B cell (primary cell): ENCODE measurements around the gene ADH7. TPM values are rescaled to one million over a fixed set of nuclear protein-coding genes. Genes with fewer than 3 reads are reported as not detected.

ENCODE experiments used
- ATAC-seq: fragments of 200-7000 bp; cut with Tn5 transposase; one replicate; pipeline ENCODE4 v1.10.0; 2021; ENCODE audit warnings: low read depth, mild to moderate bottlenecking, moderate number of reproducible peaks, moderate library complexity
- CTCF ChIA-PET: fragments of 350-600 bp; sonication (Branson Sonifier 250); formaldehyde crosslinking; loops from one replicate; lab custom pipeline; 2021; ENCODE audit warnings: antibody characterized with exemption, inconsistent platforms; lab: Charles Lee
- POLR2A ChIA-PET: fragments of 350-600 bp; sonication (Branson Sonifier 250); formaldehyde crosslinking; loops from one replicate; lab custom pipeline; 2021; ENCODE audit warnings: antibody characterized with exemption; lab: Charles Lee
- DNase-seq: peaks from one replicate; pipeline ENCODE4 v3.0.0; 2013
- H2AFZ ChIP-seq: 2 replicates; pipeline ENCODE4 v1.6.1; 2012; ENCODE audit warnings: mild to moderate bottlenecking, low read depth, low read length; ENCODE audit not compliant: insufficient read depth, poor library complexity, severe bottlenecking
- H3K27ac ChIP-seq, 2 donors: 1 replicate in 1 of 2; 2 replicates in 1 of 2; pipeline ENCODE4 v1.5.1; 2012 to 2013; ENCODE audit warnings: low read length in 2 of 2, mild to moderate bottlenecking in 2 of 2, moderate library complexity in 1 of 2
- H3K27me3 ChIP-seq, 4 experiments: fragments of 200-600 bp in 1 of 4; sonication (generic) in 1 of 4; replicated peaks in 1 of 4; 1 replicate in 2 of 4; 2 replicates in 2 of 4; pipeline versions ENCODE4 v1.6.1 to v1.7.0; 2013 to 2016; ENCODE audit warnings: low read length in 3 of 4, mild to moderate bottlenecking in 2 of 4, mixed read lengths in 1 of 4, moderate library complexity in 1 of 4; ENCODE audit not compliant: insufficient read depth in 4 of 4, control insufficient read depth in 3 of 4; ENCODE audit errors: control extremely low read depth in 1 of 4
- H3K36me3 ChIP-seq, 2 experiments: replicated peaks in 1 of 2; 1 replicate in 1 of 2; 2 replicates in 1 of 2; pipeline versions ENCODE4 v1.6.1 to v1.7.1; 2013; ENCODE audit warnings: low read length in 1 of 2; ENCODE audit not compliant: insufficient read depth in 2 of 2, control insufficient read depth in 1 of 2; ENCODE audit errors: control extremely low read depth in 1 of 2, extremely low read depth in 1 of 2
- H3K4me1 ChIP-seq, 2 donors: fragments of 200-600 bp in 1 of 2; sonication (generic) in 1 of 2; 1 replicate in 1 of 2; 2 replicates in 1 of 2; pipeline versions ENCODE4 v1.5.1 to v1.6.1; 2013 to 2017; ENCODE audit warnings: low read length in 2 of 2; ENCODE audit not compliant: control insufficient read depth in 2 of 2, insufficient read depth in 2 of 2
- H3K4me2 ChIP-seq: replicated peaks from 2 replicates; pipeline ENCODE3; 2012; ENCODE audit warnings: mild to moderate bottlenecking, low read depth, low read length; ENCODE audit not compliant: poor library complexity, severe bottlenecking
- H3K4me3 ChIP-seq, 5 experiments: fragments of 200-600 bp in 1 of 5; sonication (generic) in 1 of 5; 1 replicate in 3 of 5; 2 replicates in 2 of 5; pipeline versions ENCODE4 v1.5.1 to v1.7.0; 2011 to 2016; ENCODE audit warnings: low read length in 4 of 5, mild to moderate bottlenecking in 4 of 5, low read depth in 2 of 5, control low read depth in 1 of 5, moderate library complexity in 1 of 5; ENCODE audit not compliant: insufficient read depth in 1 of 5; ENCODE audit errors: control extremely low read depth in 1 of 5, extremely low read depth in 1 of 5
- H3K79me2 ChIP-seq: fragments of 200-600 bp; sonication (generic); one replicate; pipeline ENCODE4 v1.6.0; 2016; ENCODE audit warnings: low read length; ENCODE audit not compliant: control insufficient read depth, insufficient read depth
- H3K9ac ChIP-seq: fragments of 200-600 bp; sonication (generic); 2 replicates; pipeline ENCODE4 v1.6.1; 2017; ENCODE audit warnings: mild to moderate bottlenecking, low read length, moderate library complexity
- H3K9me3 ChIP-seq, 3 donors: one replicate each; pipeline versions ENCODE4 v1.6.1 to v1.7.1; 2013; ENCODE audit warnings: low read length in 2 of 3; ENCODE audit not compliant: control insufficient read depth in 2 of 3, insufficient read depth in 1 of 3; ENCODE audit errors: control extremely low read depth in 1 of 3
- H4K20me1 ChIP-seq: 2 replicates; pipeline ENCODE4 v1.6.0; 2012; ENCODE audit warnings: mild to moderate bottlenecking, low read length; ENCODE audit not compliant: insufficient read depth, control insufficient read depth, poor library complexity, severe bottlenecking
- H3K27ac Mint-ChIP-seq: one replicate; pipeline ENCODE4 v1.8.0; 2021; ENCODE audit warnings: mixed read lengths
- H3K27me3 Mint-ChIP-seq: one replicate; pipeline ENCODE4 v1.8.0; 2021; ENCODE audit warnings: mixed read lengths
- H3K4me1 Mint-ChIP-seq: one replicate; pipeline ENCODE4 v1.8.0; 2021; ENCODE audit warnings: mixed read lengths
- H3K4me3 Mint-ChIP-seq: one replicate; pipeline ENCODE4 v1.8.0; 2021; ENCODE audit warnings: mixed read lengths
- H3K9me3 Mint-ChIP-seq: one replicate; pipeline ENCODE4 v1.8.0; 2022; ENCODE audit warnings: mixed read lengths; ENCODE audit not compliant: insufficient read depth
- EZH2 ChIP-seq: IDR thresholded peaks from 2 replicates; pipeline ENCODE4 v1.6.1; 2012; ENCODE audit warnings: borderline replicate concordance, low read depth, mild to moderate bottlenecking, moderate library complexity, low read length; ENCODE audit not compliant: insufficient read depth, poor library complexity, severe bottlenecking
- WGBS: methylation state at CpG from one replicate; pipeline ENCODE4 v1.1.5; 2013; ENCODE audit warnings: missing lambda C conversion rate; ENCODE audit not compliant: insufficient coverage; 5-methylcytosine and 5-hydroxymethylcytosine counted together
- intact Hi-C: fragments of 100-400 bp; cut with micrococcal nuclease; formaldehyde crosslinking; loops from one replicate; pipeline ENCODE4 v1.10.0; 2022
- polyA plus RNA-seq: library from polyadenylated mRNA; depleted of rRNA; stranded (reverse); fragments of >200 nt; gene quantifications from 2 replicates; pipeline ENCODE4 v1.2.3, GENCODE V29; 2012
- total RNA-seq, 2 donors: library from RNA; stranded (reverse); fragments of 120-200 nt in 1 of 2; gene quantifications; 1 replicate in 1 of 2; 2 replicates in 1 of 2; pipeline versions ENCODE4 v1.2.3 to v1.2.4, GENCODE V29; 2013 to 2022
- TF ChIP-seq, protein P1 (sequence below): fragments of 200-600 bp; IDR thresholded peaks from one replicate; pipeline ENCODE4 v1.8.0; 2022; ENCODE audit warnings: antibody characterized with exemption, mild to moderate bottlenecking

The ADH7 gene
- total and polyA plus RNA-seq, 2 donors (not counting 1 experiment from before 2014, with no cell fraction given): not detected

DNA sequence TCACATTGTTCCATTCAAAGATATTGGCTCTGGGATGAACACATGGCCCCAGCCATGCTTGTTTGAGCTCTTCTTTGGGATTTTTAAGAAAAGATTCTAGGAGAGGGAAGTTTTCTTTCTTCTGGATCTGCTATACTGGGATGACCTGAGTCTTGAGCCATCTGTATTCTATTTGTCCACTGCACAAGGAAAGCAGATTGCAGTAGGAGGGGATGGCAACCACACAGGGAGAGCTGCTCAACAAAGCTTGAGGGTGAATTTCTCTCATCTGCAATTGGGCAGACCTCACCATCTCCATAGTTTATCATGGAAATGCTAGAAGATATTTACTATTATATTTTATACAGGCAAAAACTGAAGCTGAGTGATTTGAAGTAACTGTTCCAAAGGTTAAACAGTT lies 34.3 kb downstream of the ADH7 start:
- no peak overlapping the region for H3K4me3 Mint-ChIP-seq
- CTCF ChIA-PET: interaction anchor here (1.0 to 1.7 kb wide), 2 partner anchors 11 to 13 kb away, joined by 3 to 5 read pairs; no protein-coding TSS in a partner anchor
- H3K4me3 ChIP-seq: no peak overlapping the region
- H3K36me3 ChIP-seq: no peaks in the 10 kb centered on the region
- TF ChIP-seq, protein P1, sequence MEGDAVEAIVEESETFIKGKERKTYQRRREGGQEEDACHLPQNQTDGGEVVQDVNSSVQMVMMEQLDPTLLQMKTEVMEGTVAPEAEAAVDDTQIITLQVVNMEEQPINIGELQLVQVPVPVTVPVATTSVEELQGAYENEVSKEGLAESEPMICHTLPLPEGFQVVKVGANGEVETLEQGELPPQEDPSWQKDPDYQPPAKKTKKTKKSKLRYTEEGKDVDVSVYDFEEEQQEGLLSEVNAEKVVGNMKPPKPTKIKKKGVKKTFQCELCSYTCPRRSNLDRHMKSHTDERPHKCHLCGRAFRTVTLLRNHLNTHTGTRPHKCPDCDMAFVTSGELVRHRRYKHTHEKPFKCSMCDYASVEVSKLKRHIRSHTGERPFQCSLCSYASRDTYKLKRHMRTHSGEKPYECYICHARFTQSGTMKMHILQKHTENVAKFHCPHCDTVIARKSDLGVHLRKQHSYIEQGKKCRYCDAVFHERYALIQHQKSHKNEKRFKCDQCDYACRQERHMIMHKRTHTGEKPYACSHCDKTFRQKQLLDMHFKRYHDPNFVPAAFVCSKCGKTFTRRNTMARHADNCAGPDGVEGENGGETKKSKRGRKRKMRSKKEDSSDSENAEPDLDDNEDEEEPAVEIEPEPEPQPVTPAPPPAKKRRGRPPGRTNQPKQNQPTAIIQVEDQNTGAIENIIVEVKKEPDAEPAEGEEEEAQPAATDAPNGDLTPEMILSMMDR: no peak
- TF ChIP-seq EZH2: no peak
- no peaks in the 10 kb centered on the region for H3K4me1 ChIP-seq
- no peaks in the 10 kb centered on the region for H3K27me3 ChIP-seq
- H3K27ac ChIP-seq: no peak overlapping the region
- no peak overlapping the region for H3K4me2 ChIP-seq
- no peak overlapping the region for H2AFZ ChIP-seq
- H3K9me3 Mint-ChIP-seq: no peaks in the 10 kb centered on the region
- ATAC-seq: no peak
- no peaks in the 10 kb centered on the region for H4K20me1 ChIP-seq
- POLR2A ChIA-PET: no interaction called here
- no peak overlapping the region for H3K27ac Mint-ChIP-seq
- no peak for DNase-seq
- peaks cover 2% of the 10 kb centered on the region for H3K4me1 Mint-ChIP-seq
- H3K9ac ChIP-seq: no peak overlapping the region
- no peaks in the 10 kb centered on the region for H3K79me2 ChIP-seq
- H3K9me3 ChIP-seq: no peaks in the 10 kb centered on the region
- intact Hi-C loops: no loop called here
- H3K27me3 Mint-ChIP-seq: no peaks in the 10 kb centered on the region

DNA sequence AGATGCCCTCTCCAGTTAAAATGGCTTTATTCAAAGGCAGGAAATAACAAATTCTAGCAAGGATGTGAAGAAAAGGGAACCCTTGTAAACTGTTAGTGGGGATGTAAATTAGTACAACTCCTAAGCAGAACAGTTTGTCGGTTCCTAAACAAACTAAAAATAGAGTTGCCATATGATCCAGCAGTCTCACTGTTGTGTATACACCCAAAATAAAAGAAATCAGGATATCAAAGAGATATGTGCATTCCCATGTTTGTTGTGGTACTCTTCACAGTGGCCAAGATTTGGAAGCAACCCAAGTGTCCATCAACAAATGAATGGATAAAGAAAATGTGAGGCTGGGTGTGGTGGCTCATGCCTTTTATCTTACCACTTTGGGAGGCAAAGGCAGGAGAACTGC lies 36.1 kb downstream of the ADH7 start:
- Mint-ChIP-seq H3K4me3 (no peak overlapping the region), H3K27me3 (peaks cover 5% of the 10 kb centered on the region), H3K9me3 (no peaks in the 10 kb centered on the region), H3K27ac (no peak overlapping the region), H3K4me1 (no peaks in the 10 kb centered on the region)
- POLR2A ChIA-PET: no interaction called here
- Histone ChIP-seq H3K9me3 (no peaks in the 10 kb centered on the region), H3K9ac (no peak overlapping the region), H3K27ac (no peak overlapping the region), H4K20me1 (no peaks in the 10 kb centered on the region), H3K4me1 (no peaks in the 10 kb centered on the region), H3K27me3 (no peaks in the 10 kb centered on the region), H3K4me3 (no peak overlapping the region), H2AFZ (no peak overlapping the region), H3K79me2 (no peaks in the 10 kb centered on the region), H3K36me3 (no peaks in the 10 kb centered on the region), H3K4me2 (no peak overlapping the region)
- TF ChIP-seq, protein P1: no peak
- TF ChIP-seq EZH2: no peak
- no peak for ATAC-seq
- intact Hi-C loops: no loop called here
- no peak for DNase-seq
- no CpG with 5 or more reads among the region's 1 CpG for WGBS
- CTCF ChIA-PET: no interaction called here
